ENCODE results near the gene PLCD1.
"Not testable (repeated sequence)": the region's sequence is repeated elsewhere in the genome, so short reads cannot be mapped to it uniquely, and the experiment has no call there.

The PLCD1 gene

GRCh38 chr3:38036906-38037305 lies 7.5 kb upstream of the PLCD1 start:
- DNase-seq (ENCODE audit: low read depth): no peak

DNA sequence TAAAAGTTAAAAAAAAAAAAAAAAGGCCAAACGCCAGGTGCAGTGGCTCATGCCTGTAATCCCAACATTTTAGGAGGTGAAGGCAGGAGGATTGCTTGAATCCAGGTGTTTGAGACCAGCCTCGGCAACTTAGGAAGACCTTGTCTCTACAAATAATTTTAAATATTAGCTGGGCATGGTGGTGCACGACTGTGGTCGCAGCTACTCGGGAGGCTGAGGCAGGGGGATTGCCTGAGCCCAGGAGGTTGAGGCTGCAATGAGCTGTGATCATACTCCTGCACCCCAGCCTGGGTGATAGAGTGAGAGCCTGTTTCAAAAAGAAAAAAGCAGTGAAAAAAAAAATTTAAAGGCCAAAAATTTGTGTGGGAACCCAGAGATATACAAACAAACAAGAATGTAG lies 6.8 kb upstream of the PLCD1 start:
- DNase-seq (ENCODE audit: low read depth): no peak

DNA sequence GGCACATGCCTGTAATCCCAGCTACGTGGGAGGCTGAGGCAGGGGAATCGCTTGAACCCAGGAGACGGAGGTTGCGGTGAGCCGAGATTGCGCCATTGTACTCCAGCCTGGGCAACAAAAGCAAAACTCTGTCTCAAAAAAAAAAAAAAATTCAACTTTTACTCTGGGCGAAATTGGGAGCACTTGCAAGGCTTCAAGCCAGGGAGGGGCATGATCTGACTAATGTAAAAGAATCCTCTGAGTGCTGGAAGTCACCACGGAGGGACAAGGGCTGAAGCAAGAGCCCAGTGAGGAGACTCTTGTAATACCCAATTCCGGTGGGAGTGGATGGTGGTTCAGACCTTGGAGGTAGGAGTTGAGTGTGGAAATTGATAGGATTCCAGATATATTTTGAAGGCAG lies 4.9 kb upstream of the PLCD1 start:
- DNase-seq (ENCODE audit: low read depth): not testable (repeated sequence)

GRCh38 chr3:38033586-38033985 lies 4.1 kb upstream of the PLCD1 start:
- DNase-seq (ENCODE audit: low read depth): not testable (repeated sequence)

- no peak for DNase-seq (ENCODE audit: low read depth)
These were observed 3.0 kb upstream of the PLCD1 start for GRCh38 chr3:38032328-38032865.

GRCh38 chr3:38031022-38031994 lies 1.9 kb upstream of the PLCD1 start:
- no peak for DNase-seq (ENCODE audit: low read depth)

DNA sequence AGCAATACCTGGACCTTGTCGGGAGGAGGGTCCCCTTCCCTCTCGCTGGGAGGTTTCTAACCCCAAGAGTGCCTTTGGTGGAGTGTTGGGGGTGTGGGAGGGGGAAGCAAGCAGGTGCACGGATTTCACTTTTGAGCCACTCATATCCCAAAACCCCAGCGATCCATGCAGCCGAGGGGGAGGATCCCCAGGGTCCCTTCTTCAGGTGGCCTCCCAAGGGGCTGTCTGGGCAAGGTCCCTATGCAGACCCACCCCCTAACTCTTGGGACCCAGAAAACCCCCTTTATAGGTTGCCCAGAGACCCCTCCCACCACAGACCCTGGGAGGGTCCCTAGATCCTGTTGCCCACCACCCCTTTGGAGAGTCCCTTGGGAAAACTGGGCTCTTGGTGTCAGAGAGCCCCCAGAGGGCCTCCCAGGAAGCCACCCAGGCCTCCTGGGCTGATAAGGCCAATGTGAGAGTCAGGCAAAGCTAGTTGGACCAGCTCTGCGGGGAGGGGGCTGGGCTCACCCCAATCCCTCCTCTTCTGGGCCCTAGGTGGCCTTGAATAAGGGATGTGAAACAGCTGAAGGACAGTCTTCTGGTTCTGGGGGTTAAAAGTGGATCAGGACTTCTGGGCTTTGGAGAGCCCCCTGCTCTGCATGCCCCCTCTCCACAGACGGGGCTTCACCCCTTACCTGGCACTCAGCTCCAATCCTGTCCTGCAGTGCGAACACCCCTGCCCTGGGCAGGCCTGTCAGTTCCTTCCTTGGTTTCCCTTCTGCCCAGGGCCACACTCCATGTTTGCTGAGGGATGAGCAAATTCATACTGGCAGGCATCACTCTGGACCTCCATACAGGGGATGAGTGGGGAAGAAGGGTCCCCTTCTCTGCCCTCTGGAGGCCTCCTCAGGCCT lies 932 bp upstream of the PLCD1 start:
- DNase-seq (ENCODE audit: low read depth): no peak

DNA sequence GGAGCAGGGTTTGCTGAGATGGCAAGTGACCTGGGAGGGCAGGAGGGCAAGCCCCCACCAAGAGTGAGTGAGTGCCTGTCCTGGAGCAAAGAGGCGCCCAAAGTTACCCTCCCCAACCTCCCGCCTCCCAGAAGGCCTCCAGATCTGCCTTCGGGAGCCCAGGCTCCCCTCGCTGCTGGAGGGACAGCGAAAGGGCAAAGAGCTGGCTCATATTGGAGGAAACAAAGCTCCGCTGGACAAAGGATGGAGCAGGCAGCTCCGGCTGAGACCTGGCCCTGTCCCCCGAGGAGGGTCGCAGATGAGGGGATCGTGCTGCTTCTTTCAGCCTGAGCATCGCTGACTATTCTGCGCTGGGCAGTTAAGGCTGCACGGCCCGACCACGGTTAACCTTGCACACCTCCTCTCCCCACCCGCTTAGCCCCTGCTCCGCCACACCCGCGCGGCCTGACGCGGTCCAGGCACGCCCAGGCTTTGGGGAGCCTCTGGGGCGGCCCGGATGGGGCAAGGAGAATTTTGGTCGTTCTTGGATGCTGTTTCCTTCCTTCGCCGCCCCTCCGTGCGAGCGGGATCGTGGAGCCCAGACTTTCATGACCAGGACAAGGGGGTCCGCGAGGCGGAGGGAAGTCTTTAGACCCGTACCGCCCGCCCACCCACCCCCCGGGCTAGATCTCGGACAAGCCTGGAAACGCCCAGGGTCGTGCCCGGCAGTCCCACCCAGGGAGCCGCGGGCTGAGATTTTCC lies 651 bp downstream of the PLCD1 start:
- no peak for DNase-seq (ENCODE audit: low read depth)

DNA sequence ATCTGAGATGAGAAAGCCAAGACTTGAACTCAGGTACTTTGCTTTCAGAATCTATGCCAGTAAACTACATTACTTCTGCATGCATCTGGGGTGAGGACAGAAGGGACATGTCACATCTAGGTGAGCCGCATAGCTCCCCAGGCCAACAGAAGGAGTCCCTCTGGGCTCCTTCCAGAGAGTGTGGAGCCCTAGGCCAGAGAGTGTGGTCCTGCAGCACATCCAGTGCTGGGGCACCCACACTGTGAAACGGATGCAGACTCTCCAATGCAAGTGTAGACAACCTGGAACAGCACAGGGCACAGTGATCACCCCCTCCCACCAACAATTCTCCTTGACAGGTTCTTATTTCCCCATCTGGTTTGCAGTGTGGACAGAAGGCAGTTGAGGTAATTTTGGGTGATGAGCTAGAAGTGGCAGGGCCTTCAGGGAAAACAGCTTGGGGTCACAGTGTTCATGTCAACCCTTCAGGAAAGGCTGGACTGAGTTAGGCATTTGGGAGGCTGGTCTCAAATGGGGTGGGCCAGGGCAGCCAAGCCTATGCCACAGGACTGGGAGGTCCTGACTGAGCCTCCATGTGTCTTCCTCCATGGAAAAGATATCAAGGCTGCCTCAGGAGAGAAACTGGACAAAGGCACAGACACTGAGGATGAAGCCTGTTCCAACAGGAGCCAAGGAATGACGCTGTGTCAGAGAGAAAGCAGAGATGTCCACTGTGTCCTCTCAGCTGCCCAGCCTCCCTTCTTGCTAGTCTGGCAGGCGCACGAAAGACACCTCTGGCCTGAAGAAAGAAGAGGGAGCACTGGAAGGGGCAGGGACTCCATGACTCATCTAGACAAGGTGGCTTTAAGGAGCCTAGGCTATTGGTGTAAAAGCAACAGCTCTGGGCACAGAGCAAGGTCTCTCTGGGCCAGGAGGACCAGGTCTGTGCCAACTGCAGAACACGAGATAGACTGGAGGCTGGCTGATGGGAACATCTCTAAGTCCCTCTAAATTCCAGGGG lies 1.7 kb downstream of the PLCD1 start:
- no peak for DNase-seq (ENCODE audit: low read depth)

GRCh38 chr3:38026856-38027255 lies 2.6 kb downstream of the PLCD1 start:
- no peak for DNase-seq (ENCODE audit: low read depth)

- DNase-seq (ENCODE audit: low read depth): no peak
These were observed 6.3 kb downstream of the PLCD1 start for GRCh38 chr3:38022896-38023709.

GRCh38 chr3:38022301-38022700 lies 7.1 kb downstream of the PLCD1 start:
- no peak for DNase-seq (ENCODE audit: low read depth)

DNA sequence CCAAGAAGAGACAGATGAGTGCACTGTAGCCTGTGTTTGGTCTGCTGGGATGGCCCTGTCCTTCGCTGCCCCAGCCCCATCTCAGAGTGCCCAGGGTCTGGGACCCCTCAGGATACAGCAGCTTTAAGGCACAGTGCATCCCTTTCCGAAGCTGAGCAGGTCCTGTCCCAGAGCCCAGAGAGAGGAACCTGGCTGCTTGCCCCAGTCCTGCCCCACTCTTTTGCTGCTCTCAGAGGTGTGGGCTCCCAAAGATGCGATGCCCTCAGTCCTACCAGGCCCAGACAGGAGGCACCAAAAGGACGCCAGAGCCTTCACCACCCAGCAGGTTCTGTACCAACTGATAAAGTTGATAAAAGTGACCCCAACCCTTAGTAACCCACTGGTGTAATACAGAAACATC lies 8.2 kb downstream of the PLCD1 start:
- no peak for DNase-seq (ENCODE audit: low read depth)

GRCh38 chr3:38020342-38020726 lies 9.1 kb downstream of the PLCD1 start:
- DNase-seq (ENCODE audit: low read depth): no peak

- DNase-seq (ENCODE audit: low read depth): no peak
These were observed 9.6 kb downstream of the PLCD1 start for GRCh38 chr3:38019658-38020341.

DNA sequence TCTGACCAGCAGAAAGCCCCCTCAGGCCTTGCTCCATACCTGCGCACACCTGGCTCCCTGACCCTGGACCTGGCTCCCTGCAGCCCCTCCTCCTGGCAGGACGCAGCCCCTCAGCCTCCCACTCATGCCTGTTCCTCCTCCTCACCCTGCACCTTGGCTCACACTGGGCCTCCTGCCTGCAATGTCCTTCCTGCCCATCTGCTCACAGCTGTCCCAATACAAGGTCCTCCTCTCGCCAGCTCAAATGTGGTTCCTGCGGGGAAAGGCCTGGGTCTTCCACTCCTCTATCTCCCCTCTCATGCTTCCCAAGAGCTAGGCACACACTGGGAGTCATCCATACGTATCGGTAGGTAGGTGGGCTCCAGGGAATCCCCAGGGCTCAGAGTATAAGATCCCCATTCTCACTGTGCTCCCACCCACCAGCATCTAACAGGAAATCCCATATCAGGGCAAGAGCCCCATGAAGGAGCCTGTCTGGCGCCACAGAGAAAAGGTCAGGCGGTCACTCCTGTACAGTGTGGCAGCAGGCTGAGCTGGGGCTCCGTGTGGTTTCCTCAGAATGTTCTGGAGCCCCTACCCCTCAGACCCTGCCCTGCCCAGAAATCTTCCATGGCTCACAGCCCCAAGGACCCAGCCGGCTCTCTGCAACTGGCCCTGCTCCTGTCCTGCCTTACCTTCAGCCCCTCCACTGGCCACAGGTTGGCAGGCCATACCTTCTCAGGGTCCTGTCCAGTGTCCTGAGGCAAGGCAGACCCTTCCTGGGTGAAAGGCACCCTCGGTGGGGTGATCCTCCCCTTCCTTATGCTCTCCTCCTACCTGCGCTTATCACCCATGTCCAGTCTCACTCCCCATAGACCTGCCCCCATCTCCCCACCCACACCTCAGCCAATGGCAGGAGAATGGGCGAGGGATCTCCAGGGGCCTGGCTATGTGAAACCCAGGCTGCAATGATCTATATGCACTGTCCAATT lies 10.9 kb downstream of the PLCD1 start:
- DNase-seq (ENCODE audit: low read depth): no peak

DNA sequence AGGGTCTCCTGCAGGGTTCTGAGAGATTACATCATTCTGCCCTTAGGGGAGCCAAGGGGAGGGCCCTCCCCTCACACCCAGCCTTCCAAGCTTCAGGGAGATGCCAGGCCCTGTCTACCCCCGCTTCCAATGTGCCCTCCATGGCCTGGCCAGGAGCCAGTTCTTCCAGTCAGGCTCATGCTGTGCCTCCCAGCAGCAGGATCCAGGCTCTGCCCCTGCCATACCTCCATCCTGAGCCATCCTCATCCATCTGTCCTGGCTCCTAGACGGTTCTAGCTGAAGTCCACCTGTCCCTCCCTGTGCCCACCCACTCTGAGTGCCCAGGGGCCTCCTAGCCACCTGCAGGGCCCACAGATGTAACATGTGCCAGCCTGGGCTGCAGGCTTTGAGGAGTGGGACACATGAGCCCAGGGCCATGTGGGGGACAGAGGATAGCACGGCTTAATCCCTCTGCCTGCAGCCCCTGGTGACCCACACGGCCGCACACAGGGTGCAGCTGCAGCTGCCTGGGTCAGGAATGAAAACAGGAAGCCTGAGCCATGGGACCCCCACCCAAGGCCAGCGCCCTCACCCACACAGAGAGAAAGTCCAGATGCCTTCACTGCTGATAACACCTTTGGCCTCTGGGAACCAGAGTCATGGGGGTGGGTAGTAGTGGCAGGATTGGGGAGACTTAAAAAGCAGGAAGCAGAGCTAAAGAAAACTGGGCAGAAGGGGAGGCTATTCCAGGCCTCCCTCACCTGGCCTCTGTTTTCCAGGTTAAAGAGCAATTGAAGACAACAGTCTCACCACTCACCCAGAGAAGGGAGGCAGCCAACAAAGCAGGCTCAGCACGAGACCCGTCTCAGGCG lies 11.8 kb downstream of the PLCD1 start:
- no peak for DNase-seq (ENCODE audit: low read depth)

Data from CMK (cell line).